K562 (cell line): ENCODE measurements around the gene CFAP251. TPM values are rescaled to one million over a fixed set of nuclear protein-coding genes. Genes with fewer than 3 reads are reported as not detected.

Experiments
- ATAC-seq: fragments of 200-7000 bp; cut with Tn5 transposase; 3 replicates; pipeline ENCODE4 v1.9.1; 2020; ENCODE audit warnings: moderate library complexity
- BruUV-seq: library from RNA; stranded (reverse); fragments of 400-500 nt; replicated peaks from 2 replicates; lab custom pipeline; 2021; lab: Mats Ljungman, UMichigan
- CTCF ChIA-PET: fragments of 300-600 bp; formaldehyde crosslinking; extraction: SDS; loops from one replicate; lab custom pipeline; 2021; ENCODE audit warnings: low intra/inter-chr PET ratio; lab: Yijun Ruan, JAX
- POLR2A ChIA-PET: fragments of 300-600, 350-650 bp; sonication (Branson Sonifier 250); formaldehyde crosslinking; extraction: SDS; loops from one replicate; lab custom pipeline; 2021; ENCODE audit warnings: antibody characterized with exemption, inconsistent platforms; lab: Yijun Ruan, JAX
- DNase-seq, 4 experiments: peaks; one replicate each; pipeline versions ENCODE4 v3.0.0 to v3.0.0-alpha.2; 2011 to 2018; ENCODE audit warnings: low spot score in 3 of 4, mixed read lengths in 3 of 4; ENCODE audit errors: extremely low read depth in 1 of 4
- FAIRE-seq: peaks from 2 replicates; lab custom pipeline; 2011; peaks lifted over from hg19 to GRCh38; lab: Jason Lieb, UNC
- H2AFZ ChIP-seq: 2 replicates; pipeline ENCODE4 v1.6.0; 2011; ENCODE audit warnings: low read depth, low read length, control low read depth, inconsistent platforms
- H3K27ac ChIP-seq: fragments of 200-600 bp; 3 replicates; pipeline ENCODE4 v1.8.0; 2011; ENCODE audit warnings: low read depth, mild to moderate bottlenecking, control low read depth, inconsistent platforms, low read length, moderate library complexity, mixed read lengths; ENCODE audit errors: extremely low read depth
- H3K27me3 ChIP-seq, 2 experiments: fragments of 300-600 bp in 1 of 2; 2 replicates in 1 of 2; 3 replicates in 1 of 2; pipeline versions ENCODE4 v1.6.0 to v1.8.0; 2011; ENCODE audit warnings: inconsistent platforms in 2 of 2, low read length in 2 of 2, mild to moderate bottlenecking in 1 of 2, mixed read lengths in 1 of 2, moderate library complexity in 1 of 2; ENCODE audit not compliant: control insufficient read depth in 2 of 2, insufficient read depth in 2 of 2
- H3K36me3 ChIP-seq: fragments of 300-600 bp; 3 replicates; pipeline ENCODE4 v1.8.0; 2011; ENCODE audit warnings: mild to moderate bottlenecking, low read length, inconsistent platforms; ENCODE audit not compliant: control insufficient read depth, insufficient read depth
- H3K4me1 ChIP-seq, 2 experiments: fragments of 200-600 bp in 1 of 2; replicated peaks in 1 of 2; 2 replicates in 1 of 2; 3 replicates in 1 of 2; pipeline versions ENCODE4 v1.5.1 to v1.8.0; 2011; ENCODE audit warnings: inconsistent platforms in 2 of 2, low read length in 2 of 2, mild to moderate bottlenecking in 1 of 2, mixed read lengths in 1 of 2, moderate library complexity in 1 of 2; ENCODE audit not compliant: control insufficient read depth in 2 of 2, insufficient read depth in 2 of 2
- H3K4me2 ChIP-seq: 2 replicates; pipeline ENCODE4 v1.6.1; 2011; ENCODE audit warnings: low read length, control low read depth, inconsistent platforms, mixed read lengths; ENCODE audit not compliant: insufficient read depth
- H3K4me3 ChIP-seq: fragments of 200-600 bp; sonication (generic), shearing (Covaris generic); 2 replicates; pipeline ENCODE4 v1.5.1; 2016; ENCODE audit warnings: control low read depth, inconsistent platforms
- H3K79me2 ChIP-seq: fragments of 200-600 bp; 3 replicates; pipeline ENCODE4 v1.8.0; 2011; ENCODE audit warnings: low read length, inconsistent platforms; ENCODE audit not compliant: control insufficient read depth, insufficient read depth
- H3K9ac ChIP-seq, 2 experiments: 2 replicates each; pipeline versions ENCODE4 v1.6.0 to v1.6.1; 2011; ENCODE audit warnings: low read depth in 2 of 2, low read length in 2 of 2, control low read depth in 1 of 2, inconsistent platforms in 1 of 2, mild to moderate bottlenecking in 1 of 2, mixed read lengths in 1 of 2; ENCODE audit not compliant: insufficient read depth in 1 of 2
- H3K9me1 ChIP-seq: one replicate; pipeline ENCODE4 v1.6.0; 2011; ENCODE audit warnings: inconsistent platforms, mild to moderate bottlenecking, low read length, moderate library complexity; ENCODE audit not compliant: control insufficient read depth, insufficient read depth
- H3K9me3 ChIP-seq: replicated peaks from 2 replicates; pipeline ENCODE4 v1.5.1; 2011; ENCODE audit warnings: low read depth, low read length, inconsistent platforms; ENCODE audit not compliant: control insufficient read depth, insufficient read depth
- H4K20me1 ChIP-seq: replicated peaks from 2 replicates; pipeline ENCODE4 v1.6.1; 2011; ENCODE audit warnings: low read length, inconsistent platforms, mixed read lengths; ENCODE audit not compliant: control insufficient read depth, insufficient read depth
- MEIS2 ChIP-seq: fragments of 450-650 bp; IDR thresholded peaks from 2 replicates; pipeline ENCODE4 v1.6.1; 2014; ENCODE audit warnings: mild to moderate bottlenecking; ENCODE audit not compliant: partially characterized antibody
- PPARD ChIP-seq: fragments of 250-450 bp; sonication (Bioruptor Pico); IDR thresholded peaks from 2 replicates; pipeline ENCODE4 v1.8.0; 2022; ENCODE audit warnings: inconsistent platforms, mild to moderate bottlenecking, moderate library complexity
- SIN3A ChIP-seq, 2 experiments: fragments of 150-350 bp in 1 of 2; IDR thresholded peaks; 2 replicates each; pipeline ENCODE4 v1.6.1; 2011 to 2016; ENCODE audit warnings: borderline replicate concordance in 2 of 2, low read depth in 2 of 2, low read length in 2 of 2, mild to moderate bottlenecking in 2 of 2, moderate library complexity in 2 of 2; ENCODE audit not compliant: control insufficient read depth in 1 of 2
- ZNF695 ChIP-seq: fragments of 450-650 bp; formaldehyde crosslinking; IDR thresholded peaks from 2 replicates; pipeline ENCODE4 v1.4.0; 2020; ENCODE audit warnings: mild to moderate bottlenecking, moderate library complexity
- WGBS: fragments of 100-300 bp; shearing (Covaris generic); methylation state at CpG from one replicate; pipeline ENCODE4 v1.1.6; 2016; ENCODE audit warnings: low coverage, mixed read lengths; ENCODE audit not compliant: insufficient coverage; ENCODE audit errors: missing lambda C conversion rate; 5-methylcytosine and 5-hydroxymethylcytosine counted together
- in situ Hi-C: fragments of 300-500 bp; cut with MboI; formaldehyde crosslinking; loops from 4 replicates; pipeline ENCODE4 v1.15.0; 2018; ENCODE audit warnings: inconsistent platforms, mixed read lengths
- intact Hi-C: fragments of 100-400 bp; cut with micrococcal nuclease; formaldehyde crosslinking; loops from 2 replicates; pipeline ENCODE4 v1.14.2; 2022
- polyA plus RNA-seq, 8 experiments: library from polyadenylated mRNA; depleted of rRNA in 4 of 8; stranded (reverse) in 5 of 8; unstranded in 3 of 8; fragments of >200 nt; fragmentation: Nextera tagmentation in 2 of 8; fragmentation: Illumina TruSeq in 1 of 8; extraction: Ambion mirVana in 2 of 8; extraction: Trizol in 1 of 8; gene quantifications; 2 replicates each; pipeline versions ENCODE4 v1.2.1 to v1.2.3, GENCODE V29; 2011 to 2014; ENCODE audit warnings: inconsistent platforms in 1 of 8, missing spikeins in 1 of 8
- total RNA-seq, 7 experiments: library from RNA; depleted of rRNA in 6 of 7; stranded (reverse); fragments of >200 nt in 6 of 7; fragmentation: Illumina TruSeq in 2 of 7; extraction: Trizol in 2 of 7; gene quantifications; 2 replicates each; pipeline versions ENCODE4 v1.2.1 to v1.2.3, GENCODE V29; 2011 to 2021; ENCODE audit warnings: low replicate concordance in 1 of 7
- TF ChIP-seq, protein P1 (sequence below): sonication (generic); formaldehyde crosslinking; IDR thresholded peaks from 2 replicates; pipeline ENCODE4 v1.8.1; 2023; ENCODE audit warnings: missing genetic modification reagents, mild to moderate bottlenecking, borderline replicate concordance
- TF ChIP-seq, protein P2 (sequence below): fragments of 450-650 bp; IDR thresholded peaks from 2 replicates; pipeline ENCODE4 v1.7.1; 2018; ENCODE audit warnings: mild to moderate bottlenecking, low read depth; ENCODE audit not compliant: partially characterized antibody
- TF ChIP-seq, protein P3 (sequence below): sonication (generic); formaldehyde crosslinking; IDR thresholded peaks from 2 replicates; pipeline ENCODE4 v1.9.0; 2022; ENCODE audit warnings: mild to moderate bottlenecking, missing genetic modification reagents

CFAP251 gene
- total and polyA plus RNA-seq, 9 of the 15 experiments (the other 6 are each of a cell fraction or from before 2014, with no cell fraction given): 16.6 to 31.0 (median 19.1) TPM

DNA sequence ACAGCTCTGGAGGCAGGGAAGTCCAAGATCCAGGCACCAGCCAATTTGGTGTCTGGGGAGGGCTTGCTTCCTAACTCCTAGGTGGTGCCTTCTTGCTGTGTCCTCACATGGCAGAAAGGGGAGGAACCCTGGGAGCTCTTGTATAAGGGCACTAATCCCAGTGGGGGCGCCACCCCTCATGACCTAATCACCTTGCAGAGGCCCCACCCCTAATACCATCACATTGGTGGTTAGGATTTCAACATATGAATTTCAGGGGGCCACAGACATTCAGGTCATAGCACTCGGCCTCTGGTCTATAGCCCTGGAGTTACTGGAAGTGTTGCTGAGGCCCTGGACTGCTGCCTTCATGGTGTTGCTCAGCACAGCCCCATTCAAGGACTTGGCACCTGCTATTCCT lies 15.2 kb upstream of the CFAP251 start (continued):
- TF ChIP-seq ZNF695 (CRISPR knock-in tag) (no peak), MEIS2 (no peak)

DNA sequence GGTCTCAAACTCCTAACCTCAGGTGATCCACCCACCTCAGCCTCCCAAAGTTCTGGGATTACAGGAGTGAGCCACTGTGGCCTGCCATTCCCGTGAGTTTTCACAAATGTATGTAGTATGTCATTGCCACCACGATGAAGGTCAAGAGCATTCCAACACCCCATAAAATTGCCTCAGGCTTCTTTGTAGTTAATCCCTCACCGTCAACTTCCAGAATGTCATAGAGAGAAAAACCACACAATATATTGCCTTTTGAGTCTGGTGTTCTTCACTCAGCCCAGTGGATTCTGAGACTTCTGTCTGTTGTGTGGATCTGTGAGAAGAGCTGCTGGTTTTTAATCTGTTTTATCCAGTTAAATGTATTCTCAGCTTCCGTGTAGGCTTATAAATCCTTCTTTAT lies 12.6 kb upstream of the CFAP251 start:
- no peak overlapping the region for H3K4me2 ChIP-seq
- CTCF ChIA-PET: no interaction called here
- no peak overlapping the region for H3K9ac ChIP-seq
- H3K36me3 ChIP-seq: peaks cover 73% of the 10 kb centered on the region; the same call in 2 of the 3 replicates
- no peak for DNase-seq
- H2AFZ ChIP-seq: no peak overlapping the region
- no peaks in the 10 kb centered on the region for H3K9me3 ChIP-seq
- POLR2A ChIA-PET: interaction anchor here (1.4 kb wide), 1 partner anchor 12 kb away, joined by 5 read pairs; no protein-coding TSS in a partner anchor
- FAIRE-seq: no peak
- in situ Hi-C loops: no loop called here
- H3K79me2 ChIP-seq: no peaks in the 10 kb centered on the region
- no TSS peak for BruUV-seq
- no peak overlapping the region for H3K27ac ChIP-seq
- no peaks in the 10 kb centered on the region; a peak in 1 of 5 replicates for H3K4me1 ChIP-seq
- WGBS: 91% methylated on average over 4 of the region's 4 CpGs
- intact Hi-C loops: no loop called here
- no peaks in the 10 kb centered on the region for H3K9me1 ChIP-seq
- H3K4me3 ChIP-seq: no peak overlapping the region
- H3K27me3 ChIP-seq: no peaks in the 10 kb centered on the region
- ATAC-seq: no peak
- no peaks in the 10 kb centered on the region for H4K20me1 ChIP-seq
- TF ChIP-seq SIN3A (IDR thresholded peaks at IDR 0.05; ENCODE audit: borderline replicate concordance in 2 of 2, control insufficient read depth in 1 of 2, low read depth in 2 of 2, low read length in 2 of 2): no peak
- TF ChIP-seq PPARD (CRISPR knock-in tag): no peak
- TF ChIP-seq, protein P1, sequence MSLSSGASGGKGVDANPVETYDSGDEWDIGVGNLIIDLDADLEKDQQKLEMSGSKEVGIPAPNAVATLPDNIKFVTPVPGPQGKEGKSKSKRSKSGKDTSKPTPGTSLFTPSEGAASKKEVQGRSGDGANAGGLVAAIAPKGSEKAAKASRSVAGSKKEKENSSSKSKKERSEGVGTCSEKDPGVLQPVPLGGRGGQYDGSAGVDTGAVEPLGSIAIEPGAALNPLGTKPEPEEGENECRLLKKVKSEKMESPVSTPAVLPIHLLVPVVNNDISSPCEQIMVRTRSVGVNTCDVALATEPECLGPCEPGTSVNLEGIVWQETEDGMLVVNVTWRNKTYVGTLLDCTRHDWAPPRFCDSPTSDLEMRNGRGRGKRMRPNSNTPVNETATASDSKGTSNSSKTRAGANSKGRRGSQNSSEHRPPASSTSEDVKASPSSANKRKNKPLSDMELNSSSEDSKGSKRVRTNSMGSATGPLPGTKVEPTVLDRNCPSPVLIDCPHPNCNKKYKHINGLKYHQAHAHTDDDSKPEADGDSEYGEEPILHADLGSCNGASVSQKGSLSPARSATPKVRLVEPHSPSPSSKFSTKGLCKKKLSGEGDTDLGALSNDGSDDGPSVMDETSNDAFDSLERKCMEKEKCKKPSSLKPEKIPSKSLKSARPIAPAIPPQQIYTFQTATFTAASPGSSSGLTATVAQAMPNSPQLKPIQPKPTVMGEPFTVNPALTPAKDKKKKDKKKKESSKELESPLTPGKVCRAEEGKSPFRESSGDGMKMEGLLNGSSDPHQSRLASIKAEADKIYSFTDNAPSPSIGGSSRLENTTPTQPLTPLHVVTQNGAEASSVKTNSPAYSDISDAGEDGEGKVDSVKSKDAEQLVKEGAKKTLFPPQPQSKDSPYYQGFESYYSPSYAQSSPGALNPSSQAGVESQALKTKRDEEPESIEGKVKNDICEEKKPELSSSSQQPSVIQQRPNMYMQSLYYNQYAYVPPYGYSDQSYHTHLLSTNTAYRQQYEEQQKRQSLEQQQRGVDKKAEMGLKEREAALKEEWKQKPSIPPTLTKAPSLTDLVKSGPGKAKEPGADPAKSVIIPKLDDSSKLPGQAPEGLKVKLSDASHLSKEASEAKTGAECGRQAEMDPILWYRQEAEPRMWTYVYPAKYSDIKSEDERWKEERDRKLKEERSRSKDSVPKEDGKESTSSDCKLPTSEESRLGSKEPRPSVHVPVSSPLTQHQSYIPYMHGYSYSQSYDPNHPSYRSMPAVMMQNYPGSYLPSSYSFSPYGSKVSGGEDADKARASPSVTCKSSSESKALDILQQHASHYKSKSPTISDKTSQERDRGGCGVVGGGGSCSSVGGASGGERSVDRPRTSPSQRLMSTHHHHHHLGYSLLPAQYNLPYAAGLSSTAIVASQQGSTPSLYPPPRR (CRISPR knock-in tag): no peak
- TF ChIP-seq, protein P2, sequence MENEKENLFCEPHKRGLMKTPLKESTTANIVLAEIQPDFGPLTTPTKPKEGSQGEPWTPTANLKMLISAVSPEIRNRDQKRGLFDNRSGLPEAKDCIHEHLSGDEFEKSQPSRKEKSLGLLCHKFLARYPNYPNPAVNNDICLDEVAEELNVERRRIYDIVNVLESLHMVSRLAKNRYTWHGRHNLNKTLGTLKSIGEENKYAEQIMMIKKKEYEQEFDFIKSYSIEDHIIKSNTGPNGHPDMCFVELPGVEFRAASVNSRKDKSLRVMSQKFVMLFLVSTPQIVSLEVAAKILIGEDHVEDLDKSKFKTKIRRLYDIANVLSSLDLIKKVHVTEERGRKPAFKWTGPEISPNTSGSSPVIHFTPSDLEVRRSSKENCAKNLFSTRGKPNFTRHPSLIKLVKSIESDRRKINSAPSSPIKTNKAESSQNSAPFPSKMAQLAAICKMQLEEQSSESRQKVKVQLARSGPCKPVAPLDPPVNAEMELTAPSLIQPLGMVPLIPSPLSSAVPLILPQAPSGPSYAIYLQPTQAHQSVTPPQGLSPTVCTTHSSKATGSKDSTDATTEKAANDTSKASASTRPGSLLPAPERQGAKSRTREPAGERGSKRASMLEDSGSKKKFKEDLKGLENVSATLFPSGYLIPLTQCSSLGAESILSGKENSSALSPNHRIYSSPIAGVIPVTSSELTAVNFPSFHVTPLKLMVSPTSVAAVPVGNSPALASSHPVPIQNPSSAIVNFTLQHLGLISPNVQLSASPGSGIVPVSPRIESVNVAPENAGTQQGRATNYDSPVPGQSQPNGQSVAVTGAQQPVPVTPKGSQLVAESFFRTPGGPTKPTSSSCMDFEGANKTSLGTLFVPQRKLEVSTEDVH: no peak
- TF ChIP-seq, protein P3, sequence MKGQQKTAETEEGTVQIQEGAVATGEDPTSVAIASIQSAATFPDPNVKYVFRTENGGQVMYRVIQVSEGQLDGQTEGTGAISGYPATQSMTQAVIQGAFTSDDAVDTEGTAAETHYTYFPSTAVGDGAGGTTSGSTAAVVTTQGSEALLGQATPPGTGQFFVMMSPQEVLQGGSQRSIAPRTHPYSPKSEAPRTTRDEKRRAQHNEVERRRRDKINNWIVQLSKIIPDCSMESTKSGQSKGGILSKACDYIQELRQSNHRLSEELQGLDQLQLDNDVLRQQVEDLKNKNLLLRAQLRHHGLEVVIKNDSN (CRISPR knock-in tag): no peak
